Glutamatergic neuron (in vitro differentiated cells): ENCODE data around the gene PRDM16. TPM values are rescaled to one million over a fixed set of nuclear protein-coding genes. Genes with fewer than 3 reads are reported as not detected.

ENCODE experiments used
- DNase-seq: peaks from one replicate; pipeline ENCODE4 v3.0.0; 2022
- H3K27ac Mint-ChIP-seq: one replicate; pipeline ENCODE4 v1.8.0; 2020; ENCODE audit warnings: mild to moderate bottlenecking, mixed read lengths, inconsistent platforms; ENCODE audit not compliant: unreplicated experiment
- H3K27me3 Mint-ChIP-seq: one replicate; pipeline ENCODE4 v1.8.0; 2020; ENCODE audit warnings: mild to moderate bottlenecking, moderate library complexity, mixed read lengths, inconsistent platforms; ENCODE audit not compliant: unreplicated experiment
- H3K36me3 Mint-ChIP-seq: one replicate; pipeline ENCODE4 v1.8.0; 2020; ENCODE audit warnings: mild to moderate bottlenecking, mixed read lengths, inconsistent platforms; ENCODE audit not compliant: unreplicated experiment
- H3K4me1 Mint-ChIP-seq: one replicate; pipeline ENCODE4 v1.8.0; 2020; ENCODE audit warnings: mild to moderate bottlenecking, low read depth, mixed read lengths, inconsistent platforms; ENCODE audit not compliant: unreplicated experiment
- H3K4me3 Mint-ChIP-seq: one replicate; pipeline ENCODE4 v1.8.0; 2020; ENCODE audit warnings: mild to moderate bottlenecking, mixed read lengths, inconsistent platforms; ENCODE audit not compliant: unreplicated experiment
- H3K9me3 Mint-ChIP-seq: one replicate; pipeline ENCODE4 v1.8.0; 2020; ENCODE audit warnings: mild to moderate bottlenecking, moderate library complexity, mixed read lengths, inconsistent platforms; ENCODE audit not compliant: unreplicated experiment
- total RNA-seq: library from RNA; stranded (reverse); fragmentation: NEBNext Ultra II Directional; extraction: Animal tissue kit (Norgen Biotek cat#: 25700); gene quantifications from one replicate; pipeline ENCODE4 v1.2.1, GENCODE V29; 2021; ENCODE audit not compliant: unreplicated experiment
- TF ChIP-seq, protein P1 (sequence below): fragments of 200-600 bp; sonication (generic); IDR thresholded peaks from one replicate; pipeline ENCODE4 v1.5.0; 2021; ENCODE audit not compliant: partially characterized antibody, unreplicated experiment

The PRDM16 gene
- total RNA-seq, 1 donor from 2014 or later: 0.07 TPM

GRCh38 chr1:3096345-3096744 is 27.3 kb downstream of the PRDM16 start:
- no peak overlapping the region for H3K4me3 Mint-ChIP-seq
- H3K36me3 Mint-ChIP-seq: no peaks in the 10 kb centered on the region
- DNase-seq: no peak
- peaks cover 3% of the 10 kb centered on the region for H3K27me3 Mint-ChIP-seq
- TF ChIP-seq, protein P1, sequence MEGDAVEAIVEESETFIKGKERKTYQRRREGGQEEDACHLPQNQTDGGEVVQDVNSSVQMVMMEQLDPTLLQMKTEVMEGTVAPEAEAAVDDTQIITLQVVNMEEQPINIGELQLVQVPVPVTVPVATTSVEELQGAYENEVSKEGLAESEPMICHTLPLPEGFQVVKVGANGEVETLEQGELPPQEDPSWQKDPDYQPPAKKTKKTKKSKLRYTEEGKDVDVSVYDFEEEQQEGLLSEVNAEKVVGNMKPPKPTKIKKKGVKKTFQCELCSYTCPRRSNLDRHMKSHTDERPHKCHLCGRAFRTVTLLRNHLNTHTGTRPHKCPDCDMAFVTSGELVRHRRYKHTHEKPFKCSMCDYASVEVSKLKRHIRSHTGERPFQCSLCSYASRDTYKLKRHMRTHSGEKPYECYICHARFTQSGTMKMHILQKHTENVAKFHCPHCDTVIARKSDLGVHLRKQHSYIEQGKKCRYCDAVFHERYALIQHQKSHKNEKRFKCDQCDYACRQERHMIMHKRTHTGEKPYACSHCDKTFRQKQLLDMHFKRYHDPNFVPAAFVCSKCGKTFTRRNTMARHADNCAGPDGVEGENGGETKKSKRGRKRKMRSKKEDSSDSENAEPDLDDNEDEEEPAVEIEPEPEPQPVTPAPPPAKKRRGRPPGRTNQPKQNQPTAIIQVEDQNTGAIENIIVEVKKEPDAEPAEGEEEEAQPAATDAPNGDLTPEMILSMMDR: no peak
- no peaks in the 10 kb centered on the region for H3K9me3 Mint-ChIP-seq
- no peaks in the 10 kb centered on the region for H3K4me1 Mint-ChIP-seq
- no peak overlapping the region for H3K27ac Mint-ChIP-seq

GRCh38 chr1:3097231-3097630 is 28.2 kb downstream of the PRDM16 start:
- Mint-ChIP-seq H3K27ac (no peak overlapping the region), H3K27me3 (peaks cover 3% of the 10 kb centered on the region)
- TF ChIP-seq, protein P1: no peak

DNA sequence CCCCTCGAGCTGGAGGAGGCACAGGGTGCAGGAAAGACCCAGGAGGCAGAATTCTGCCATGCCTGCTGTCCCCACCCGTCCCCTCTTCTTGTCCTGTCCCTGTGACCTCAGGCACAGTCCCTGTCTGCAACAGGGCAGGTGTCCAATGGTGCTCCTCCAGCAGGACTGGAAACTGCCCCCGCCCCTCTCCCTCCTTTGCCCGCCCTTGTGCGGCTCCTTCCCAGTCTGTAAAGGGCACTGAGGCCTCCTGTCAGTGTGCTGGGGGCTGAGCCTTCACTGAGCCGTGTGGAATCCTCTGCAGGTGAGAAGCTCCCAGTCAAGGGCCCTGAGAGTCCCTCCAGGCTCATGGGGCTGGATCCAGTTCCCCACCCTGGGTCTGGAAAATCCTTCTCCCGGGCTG is 28.9 kb downstream of the PRDM16 start:
- peaks cover 4% of the 10 kb centered on the region for H3K4me1 Mint-ChIP-seq
- H3K27me3 Mint-ChIP-seq: peaks cover 5% of the 10 kb centered on the region
- H3K36me3 Mint-ChIP-seq: no peaks in the 10 kb centered on the region
- no peak overlapping the region for H3K27ac Mint-ChIP-seq
- TF ChIP-seq, protein P1: no peak
- no peaks in the 10 kb centered on the region for H3K9me3 Mint-ChIP-seq
- DNase-seq: no peak
- no peak overlapping the region for H3K4me3 Mint-ChIP-seq

More at GRCh38 chr1:3097231-3097630, 28.2 kb downstream of the PRDM16 start:
- DNase-seq: no peak
- Mint-ChIP-seq H3K4me3 (no peak overlapping the region), H3K9me3 (no peaks in the 10 kb centered on the region), H3K4me1 (no peaks in the 10 kb centered on the region), H3K36me3 (no peaks in the 10 kb centered on the region)

GRCh38 chr1:3099861-3100260 is 30.9 kb downstream of the PRDM16 start:
- TF ChIP-seq, protein P1: no peak
- H3K27me3 Mint-ChIP-seq: peaks cover 6% of the 10 kb centered on the region
- H3K36me3 Mint-ChIP-seq: no peaks in the 10 kb centered on the region
- H3K4me1 Mint-ChIP-seq: peaks cover 6% of the 10 kb centered on the region
- peaks cover 2% of the 10 kb centered on the region for H3K9me3 Mint-ChIP-seq
- DNase-seq: no peak
- no peak overlapping the region for H3K4me3 Mint-ChIP-seq
- H3K27ac Mint-ChIP-seq: no peak overlapping the region

GRCh38 chr1:3101124-3101939 is 32.3 kb downstream of the PRDM16 start:
- DNase-seq: no peak
- TF ChIP-seq, protein P1: no peak
- Mint-ChIP-seq H3K4me1 (peaks cover 6% of the 10 kb centered on the region), H3K4me3 (no peak overlapping the region), H3K27me3 (peaks cover 6% of the 10 kb centered on the region), H3K36me3 (no peaks in the 10 kb centered on the region), H3K27ac (no peak overlapping the region), H3K9me3 (peaks cover 2% of the 10 kb centered on the region)
